ENCODE data around the gene IKBKG. TPM values are rescaled to one million over a fixed set of nuclear protein-coding genes. Genes with fewer than 3 reads are reported as not detected.
"Not testable (repeated sequence)": the region's sequence is repeated elsewhere in the genome, so short reads cannot be mapped to it uniquely, and the experiment has no call there.

IKBKG gene, protein sequence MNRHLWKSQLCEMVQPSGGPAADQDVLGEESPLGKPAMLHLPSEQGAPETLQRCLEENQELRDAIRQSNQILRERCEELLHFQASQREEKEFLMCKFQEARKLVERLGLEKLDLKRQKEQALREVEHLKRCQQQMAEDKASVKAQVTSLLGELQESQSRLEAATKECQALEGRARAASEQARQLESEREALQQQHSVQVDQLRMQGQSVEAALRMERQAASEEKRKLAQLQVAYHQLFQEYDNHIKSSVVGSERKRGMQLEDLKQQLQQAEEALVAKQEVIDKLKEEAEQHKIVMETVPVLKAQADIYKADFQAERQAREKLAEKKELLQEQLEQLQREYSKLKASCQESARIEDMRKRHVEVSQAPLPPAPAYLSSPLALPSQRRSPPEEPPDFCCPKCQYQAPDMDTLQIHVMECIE
- total RNA-seq: 69.0 TPM

DNA sequence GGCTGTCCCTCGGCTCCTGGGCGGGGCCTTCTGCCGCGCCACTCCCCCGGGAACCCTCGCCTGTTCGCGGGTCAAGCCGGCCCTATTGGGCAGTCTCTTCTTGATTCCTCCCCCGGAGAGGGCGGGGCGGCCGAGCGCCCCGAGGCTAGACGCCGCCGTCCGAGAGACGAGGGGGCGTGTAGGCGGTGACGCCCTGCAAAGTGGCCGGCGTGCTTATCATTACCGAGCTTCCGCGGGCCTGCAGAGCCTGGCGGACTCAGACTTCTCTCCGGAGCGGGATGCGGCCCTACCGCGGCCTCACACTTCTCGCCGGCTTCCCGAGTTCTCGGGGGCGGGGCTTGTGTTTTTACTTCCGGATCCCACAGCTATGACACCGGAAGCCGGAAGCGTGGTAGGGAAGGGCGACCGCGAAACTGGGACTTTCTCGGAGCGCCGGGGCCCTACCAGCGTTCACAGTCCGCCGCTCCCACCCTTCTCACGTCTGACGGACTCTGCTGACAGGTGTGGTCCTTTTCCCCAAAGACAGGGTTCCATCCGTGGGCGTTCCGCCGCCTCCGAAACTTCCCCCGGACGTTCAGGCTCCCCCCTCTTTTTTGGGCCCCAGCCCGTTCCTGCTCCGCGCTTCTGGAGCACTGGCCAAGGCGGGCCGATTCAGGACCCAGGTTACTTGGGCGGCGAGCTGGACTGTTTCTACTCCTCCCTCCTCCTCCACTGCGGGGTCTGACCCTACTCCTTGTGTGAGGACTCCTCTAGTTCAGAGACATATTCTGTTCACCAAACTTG lies at the start of gene IKBKG:
Gene IKBKG (plus strand): TSS at position 376 of the 783 bp plus-strand sequence. CDS start 4,383 bp downstream, outside the sequence.
- ATAC-seq: peak; percentile 81
- DNase-seq (ENCODE audit: low spot score): peak; percentile 82

DNA sequence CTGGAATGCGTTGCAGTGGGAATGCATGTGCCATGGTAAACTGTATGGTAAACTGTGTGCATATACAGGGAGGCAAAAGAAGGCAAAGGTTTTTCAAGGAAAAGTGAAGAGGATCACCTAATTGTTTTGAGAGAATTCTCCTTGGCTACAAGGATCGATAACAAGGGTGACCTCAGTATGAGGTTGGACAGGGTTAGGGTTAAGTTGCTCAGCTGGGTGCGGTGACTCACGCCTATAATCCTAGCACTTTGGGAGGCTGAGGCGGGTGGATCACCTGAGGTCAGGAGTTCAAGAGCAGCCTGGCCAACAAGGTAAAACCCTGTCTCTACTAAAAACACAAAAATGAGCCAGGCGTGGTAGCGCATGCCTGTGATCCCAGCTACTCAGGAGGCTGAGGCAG lies 46.0 kb upstream of the IKBKG start:
- ATAC-seq; DNase-seq (ENCODE audit: low spot score): not testable (repeated sequence)

DNA sequence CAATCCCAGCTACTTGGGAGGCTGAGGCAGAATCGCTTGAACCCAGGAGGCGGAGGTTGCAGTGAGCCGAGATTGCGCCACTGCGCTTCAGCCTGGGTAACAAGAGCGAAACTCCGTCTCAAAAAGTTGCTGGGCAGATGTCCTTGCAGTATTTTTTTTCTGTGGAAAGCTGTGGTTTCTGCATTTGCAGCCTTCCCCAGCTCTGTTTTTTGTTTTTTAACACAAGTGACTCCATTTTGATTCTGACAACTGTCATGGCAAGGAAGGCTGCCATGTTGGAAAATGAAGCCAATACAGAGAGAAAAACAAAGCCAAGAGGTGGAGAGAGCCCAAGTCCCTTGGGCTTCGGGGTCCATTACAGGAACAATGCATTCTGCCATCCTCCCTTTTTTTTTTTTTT lies 45.3 kb upstream of the IKBKG start:
- ATAC-seq (no peak), DNase-seq (ENCODE audit: low spot score) (no peak)

DNA sequence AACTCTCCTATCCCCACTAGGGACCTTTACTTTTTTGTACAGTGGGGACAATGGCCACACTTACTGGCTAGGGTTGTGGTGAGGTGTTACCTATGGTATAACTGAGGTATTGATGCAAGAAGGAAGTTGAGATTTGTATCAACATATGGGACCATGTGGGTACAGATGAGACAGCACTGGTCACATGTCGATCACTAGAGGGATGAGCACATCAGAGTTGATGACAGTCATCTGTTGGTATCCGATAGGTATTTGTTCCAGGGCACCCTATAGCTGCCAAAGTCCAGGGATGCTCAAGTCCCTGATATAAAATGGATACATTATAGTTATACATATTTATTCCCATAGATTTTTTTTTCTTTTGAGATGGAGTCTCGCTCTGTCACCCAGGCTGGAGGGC lies 44.4 kb upstream of the IKBKG start:
- DNase-seq (ENCODE audit: low spot score): no peak
- ATAC-seq: no peak

DNA sequence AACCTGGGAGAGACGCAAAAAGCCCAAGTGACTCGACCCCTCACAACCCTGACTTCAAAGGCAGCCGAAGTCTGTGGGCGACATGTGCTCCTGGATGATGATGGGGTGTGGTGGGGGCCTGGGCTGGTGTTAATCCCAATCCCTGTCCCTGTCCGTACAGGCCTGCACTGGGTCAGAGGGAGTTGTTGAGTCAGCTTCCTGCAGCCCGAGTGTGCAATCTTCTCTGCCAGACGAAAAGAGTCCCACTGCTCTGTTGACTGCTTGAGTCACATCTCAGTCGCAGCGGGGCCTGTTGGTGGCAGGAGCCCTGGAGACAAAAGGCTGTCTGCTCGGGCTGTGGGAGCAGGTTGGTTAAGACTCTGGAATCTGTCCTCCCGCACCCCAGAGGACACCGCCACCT lies 41.7 kb upstream of the IKBKG start:
- no peak for DNase-seq (ENCODE audit: low spot score)
- ATAC-seq: no peak

DNA sequence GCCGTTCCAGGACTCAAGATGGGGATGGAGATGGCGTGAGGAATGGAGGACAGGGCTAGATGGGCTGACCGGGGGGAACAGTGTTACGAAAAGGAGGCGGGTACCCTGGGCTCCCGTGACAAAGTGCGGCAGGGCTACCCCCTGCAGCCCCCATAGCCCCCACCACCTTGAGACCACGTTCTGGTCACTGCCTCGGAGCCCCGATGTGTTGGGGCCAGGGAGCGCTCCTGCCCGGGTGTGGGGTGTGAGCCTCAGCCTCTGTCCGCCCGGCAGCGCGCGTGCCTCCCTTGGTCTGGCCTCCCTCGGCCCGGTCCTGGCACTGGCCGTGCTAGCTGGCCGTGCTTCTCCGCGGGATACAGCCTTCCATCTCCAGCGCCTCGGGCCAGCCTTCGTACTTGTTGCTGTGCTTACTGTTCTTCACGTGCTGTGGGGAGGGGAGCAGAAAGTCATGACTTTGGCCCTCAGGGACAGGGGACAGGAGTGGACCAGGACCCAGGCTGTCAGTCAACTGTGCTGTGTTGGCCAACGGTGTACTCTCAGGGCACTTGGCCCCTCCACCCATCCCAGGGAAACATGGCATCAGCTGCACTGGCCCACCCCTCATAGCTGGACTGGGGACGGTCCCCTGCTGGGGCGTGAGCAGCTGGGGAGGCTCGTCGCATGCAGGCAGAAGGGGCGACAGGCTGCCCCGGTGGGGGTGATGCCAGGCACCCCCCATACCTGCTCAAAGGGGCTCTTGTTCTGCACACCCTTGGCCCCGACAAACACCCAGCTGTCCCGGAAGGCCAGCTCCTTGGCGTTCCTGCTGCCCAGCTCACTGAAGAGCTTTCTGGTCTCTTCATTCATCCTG lies 40.7 kb upstream of the IKBKG start:
- DNase-seq (ENCODE audit: low spot score) (no peak), ATAC-seq (no peak)

DNA sequence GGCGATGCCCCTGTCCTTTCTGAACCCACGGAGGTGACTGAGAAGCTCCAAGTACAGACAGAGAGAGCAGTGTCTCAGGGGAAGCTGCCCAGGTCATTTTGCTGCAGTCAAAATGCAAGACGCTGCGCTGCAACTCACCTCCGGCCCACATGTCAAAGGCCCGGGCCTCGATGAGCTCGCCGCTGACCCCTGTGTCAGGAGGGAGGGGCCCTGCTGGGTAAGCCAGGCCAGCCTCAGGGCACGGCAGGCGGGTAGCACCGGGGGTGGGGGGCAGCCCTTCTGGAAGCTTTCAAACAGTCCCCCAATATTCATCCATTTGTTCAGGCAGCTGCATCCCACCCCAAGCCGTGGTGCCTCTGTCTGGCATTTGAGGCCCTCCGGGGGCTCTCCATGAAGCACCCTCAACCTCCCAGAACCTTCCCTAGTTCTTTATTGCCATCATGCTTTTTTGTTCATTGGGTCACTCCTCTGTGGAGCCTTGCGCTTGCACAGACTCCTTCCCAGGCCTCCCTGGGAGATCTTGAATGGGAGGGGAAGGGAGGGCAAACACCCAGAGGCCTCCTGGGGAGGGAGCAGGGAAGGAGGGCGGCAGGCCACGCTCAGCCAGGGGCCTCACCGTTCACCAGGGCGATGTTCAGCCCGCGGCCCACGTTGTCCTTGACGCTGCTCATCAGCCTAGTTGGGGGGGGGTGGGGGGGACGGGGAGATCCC lies 39.6 kb upstream of the IKBKG start:
- ATAC-seq (no peak), DNase-seq (ENCODE audit: low spot score) (no peak)

DNA sequence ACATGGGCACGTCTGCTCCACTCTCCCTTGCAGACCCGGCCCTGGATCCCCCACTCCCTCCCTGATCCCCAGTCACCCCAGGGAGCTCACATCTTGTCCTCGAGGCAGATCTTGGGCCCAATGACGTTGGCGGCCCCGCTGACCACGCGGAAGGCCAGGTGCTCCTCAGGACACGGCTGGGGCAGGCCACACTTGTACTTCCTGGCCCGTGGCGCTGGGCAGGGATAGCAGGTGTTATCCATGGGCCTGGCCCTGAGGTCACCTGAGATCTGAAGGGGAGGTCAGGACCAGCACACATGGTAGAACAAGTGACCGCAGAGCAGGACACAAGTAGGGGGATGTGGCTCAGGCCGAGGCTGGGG lies 39.1 kb upstream of the IKBKG start:
- no peak for DNase-seq (ENCODE audit: low spot score)
- ATAC-seq: no peak

DNA sequence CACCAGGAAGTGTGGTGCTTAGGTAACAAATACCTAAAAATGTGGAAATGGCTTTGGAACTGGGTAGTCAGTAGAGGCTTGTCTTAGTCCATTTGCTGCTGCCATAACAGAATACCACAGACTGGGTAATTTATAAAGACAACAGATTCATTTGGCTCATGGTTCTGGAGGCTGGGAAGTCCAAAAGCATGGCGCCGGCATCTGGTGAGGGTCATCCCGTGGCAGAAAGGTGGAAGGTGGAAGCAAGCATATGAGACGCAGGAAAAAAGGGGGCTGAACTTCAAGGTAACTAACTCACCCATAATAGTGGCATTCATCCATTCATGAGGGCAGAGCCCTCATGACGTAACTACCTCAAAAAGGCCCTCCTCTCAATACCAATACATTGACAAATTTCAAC lies 38.0 kb upstream of the IKBKG start:
- no peak for DNase-seq (ENCODE audit: low spot score)
- ATAC-seq: no peak

DNA sequence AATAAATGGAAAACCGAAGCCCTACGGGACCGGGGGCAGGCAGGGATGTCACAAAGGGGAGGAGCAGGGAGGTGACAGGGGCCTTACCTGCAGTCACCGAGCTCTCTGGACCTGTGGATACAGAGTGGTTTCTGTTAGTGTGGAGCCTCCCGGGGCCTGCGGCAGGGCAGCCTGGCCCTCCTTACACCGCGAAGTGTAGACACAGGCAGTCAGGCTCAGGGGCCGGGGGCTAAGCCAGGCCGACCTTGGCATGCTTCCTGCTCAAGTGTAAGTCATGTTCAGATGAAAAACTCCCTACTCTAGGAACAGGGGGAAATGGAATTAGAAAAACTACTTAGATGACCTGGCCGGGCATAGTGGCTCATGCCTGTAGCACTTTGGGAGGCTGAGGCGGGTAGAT lies 35.7 kb upstream of the IKBKG start:
- no peak for ATAC-seq
- no peak for DNase-seq (ENCODE audit: low spot score)

DNA sequence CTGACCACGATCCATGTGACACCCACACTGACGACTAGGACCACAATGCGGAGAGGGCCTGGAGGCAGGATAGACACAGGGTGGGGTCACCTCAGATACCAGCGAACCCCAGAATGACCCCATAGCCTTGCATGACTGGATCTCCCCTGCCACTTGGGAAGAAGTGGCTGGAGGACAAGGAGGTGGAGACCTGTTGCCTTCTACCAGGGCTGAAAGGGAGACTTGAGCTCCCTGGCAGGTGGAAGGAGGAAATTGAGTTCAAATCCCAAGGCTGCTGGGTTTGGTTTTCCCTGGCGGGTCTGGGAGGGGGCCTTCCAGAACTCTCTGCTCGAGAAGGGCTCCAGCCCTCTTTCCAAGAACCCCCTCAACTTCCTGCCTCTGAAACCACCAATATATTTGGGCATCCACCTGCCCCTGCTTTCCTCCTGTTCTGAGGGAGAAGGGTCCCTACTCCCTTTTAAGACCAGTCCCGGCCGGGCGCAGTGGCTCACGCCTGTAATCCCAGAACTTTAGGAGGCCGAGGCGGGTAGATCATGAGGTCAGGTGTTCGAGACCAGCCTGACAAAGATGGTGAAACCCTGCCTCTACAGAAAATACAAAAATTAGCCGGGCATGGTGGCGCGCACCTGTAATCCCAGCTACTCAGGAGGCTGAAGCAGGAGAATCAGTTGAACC lies 34.4 kb upstream of the IKBKG start:
- DNase-seq (ENCODE audit: low spot score): no peak

DNA sequence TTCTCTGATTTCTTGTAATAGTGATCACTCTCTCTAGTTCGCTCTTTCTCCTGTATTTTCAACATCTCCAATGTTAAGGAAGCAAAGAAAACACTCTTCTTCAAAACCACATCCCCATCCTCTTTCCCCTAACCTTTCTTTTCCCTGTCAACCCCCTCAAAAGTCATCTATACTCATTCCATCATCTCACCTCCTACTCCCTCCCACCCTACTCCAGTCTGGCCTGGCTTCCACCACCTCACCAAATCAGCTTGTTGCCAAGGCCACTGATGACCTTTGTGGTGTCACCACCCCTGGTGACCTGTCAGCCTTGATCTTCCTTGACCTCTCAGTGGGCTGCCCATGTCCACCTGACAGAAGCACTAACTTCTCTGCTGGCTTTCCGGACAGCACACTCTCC lies 33.7 kb upstream of the IKBKG start:
- no peak for ATAC-seq
- DNase-seq (ENCODE audit: low spot score): no peak

More for the DNA sequence above, 34.4 kb upstream of the IKBKG start:
- ATAC-seq: no peak

DNA sequence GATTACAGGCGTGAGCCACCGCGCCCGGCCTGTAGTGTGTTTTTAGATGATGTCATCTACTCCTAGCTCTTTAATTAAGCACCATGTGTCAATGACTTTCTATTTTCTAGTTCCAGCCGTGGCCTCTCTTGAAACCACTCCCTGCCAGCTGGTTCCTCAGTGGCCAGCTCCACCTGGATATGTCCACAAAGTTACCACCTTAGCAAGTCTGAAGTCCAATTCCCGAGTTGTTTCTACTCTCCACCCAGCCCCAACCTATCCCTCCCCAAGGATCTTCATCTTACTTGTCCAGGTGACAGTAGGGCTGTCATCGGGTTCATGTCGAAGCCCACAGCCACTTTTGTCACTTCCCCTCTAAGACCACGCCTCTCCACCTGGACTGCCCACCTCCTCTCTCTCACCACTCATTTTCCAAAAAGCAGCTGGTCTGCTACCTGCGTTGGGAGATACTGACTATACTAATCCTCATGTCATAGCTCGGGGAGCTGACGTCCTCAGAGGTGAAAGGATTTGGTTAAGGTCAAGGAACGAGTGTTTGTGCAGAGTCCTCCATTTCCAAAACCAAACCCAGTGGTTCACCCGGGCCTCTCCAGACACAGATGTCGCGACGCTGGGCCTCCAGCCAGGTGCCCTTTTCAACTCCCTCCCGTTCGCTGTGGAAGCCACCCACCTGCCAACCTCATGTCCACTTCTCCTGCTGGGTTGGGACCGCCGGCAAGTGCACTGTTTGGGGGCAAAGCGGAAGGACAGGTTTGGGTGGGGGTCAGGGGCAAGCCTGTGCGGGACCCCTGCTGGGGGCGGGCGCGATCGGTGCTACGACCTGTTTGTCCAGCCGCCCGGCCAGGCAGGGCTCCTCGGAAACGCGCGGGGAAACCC lies 32.1 kb upstream of the IKBKG start:
- DNase-seq (ENCODE audit: low spot score): peak; percentile 68
- ATAC-seq: peak; percentile 48

DNA sequence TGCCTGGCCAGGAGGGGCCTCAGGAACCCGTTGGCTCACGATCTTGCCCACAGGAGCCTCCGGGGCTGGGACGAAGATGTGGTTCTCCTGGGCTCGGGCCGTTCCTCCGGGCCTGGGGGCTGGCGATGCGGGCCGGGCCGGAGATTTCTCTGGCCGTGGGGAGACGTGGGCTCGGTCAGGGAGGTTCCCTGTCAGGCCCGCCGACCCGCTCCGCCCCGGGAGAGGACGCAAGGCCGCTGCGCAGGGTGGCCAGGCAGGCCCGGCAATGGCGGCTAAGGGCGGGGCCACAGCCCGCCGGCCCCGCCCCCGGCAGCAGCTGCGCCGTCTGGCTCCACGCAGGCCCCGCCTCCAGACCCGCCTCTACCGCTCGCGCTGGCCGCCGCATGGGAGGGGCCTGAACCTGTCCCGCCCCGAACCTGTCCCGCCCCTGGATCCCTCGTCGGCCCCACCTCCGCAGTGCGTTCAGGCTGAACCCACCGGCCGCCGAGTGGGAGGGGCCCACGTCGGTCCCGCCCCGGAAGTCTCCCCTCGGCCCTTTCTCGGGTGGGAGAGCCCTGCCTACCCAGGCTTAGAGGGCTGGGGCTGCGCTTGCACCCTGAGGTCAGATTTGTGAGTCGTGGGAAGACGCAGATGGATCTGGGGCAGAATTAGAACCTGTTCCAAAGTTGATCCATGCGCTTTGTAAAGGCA lies 31.3 kb upstream of the IKBKG start, which contains the start of gene FAM3A:
Gene FAM3A (minus strand): TSS at position 267 of the 690 bp plus-strand sequence. CDS start 460 bp downstream, outside the sequence.
- peak; percentile 94 for DNase-seq (ENCODE audit: low spot score)
- ATAC-seq: peak; percentile 91

DNA sequence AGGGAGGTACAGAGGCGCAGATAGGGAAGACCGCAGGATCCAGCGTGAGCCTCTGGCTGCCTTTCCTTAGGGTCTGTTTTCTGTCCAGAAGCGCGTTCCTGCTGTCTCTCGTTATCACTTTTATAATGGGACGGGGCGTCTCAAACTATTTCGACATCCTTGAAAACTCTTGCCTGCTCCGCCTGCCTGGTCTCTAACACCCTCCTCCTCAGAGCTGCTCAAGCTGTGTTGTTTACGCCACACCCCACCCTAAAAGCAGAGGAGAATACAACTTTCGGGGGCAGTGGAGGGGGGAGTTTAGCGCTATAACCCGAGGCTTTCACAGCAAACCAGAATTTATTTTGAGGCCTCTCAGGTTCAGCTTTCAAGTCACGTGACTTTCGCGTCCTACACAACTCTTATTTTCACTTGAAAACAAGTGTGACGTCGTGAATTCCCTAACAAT lies 30.7 kb upstream of the IKBKG start:
- ATAC-seq (no peak), DNase-seq (ENCODE audit: low spot score) (no peak)

DNA sequence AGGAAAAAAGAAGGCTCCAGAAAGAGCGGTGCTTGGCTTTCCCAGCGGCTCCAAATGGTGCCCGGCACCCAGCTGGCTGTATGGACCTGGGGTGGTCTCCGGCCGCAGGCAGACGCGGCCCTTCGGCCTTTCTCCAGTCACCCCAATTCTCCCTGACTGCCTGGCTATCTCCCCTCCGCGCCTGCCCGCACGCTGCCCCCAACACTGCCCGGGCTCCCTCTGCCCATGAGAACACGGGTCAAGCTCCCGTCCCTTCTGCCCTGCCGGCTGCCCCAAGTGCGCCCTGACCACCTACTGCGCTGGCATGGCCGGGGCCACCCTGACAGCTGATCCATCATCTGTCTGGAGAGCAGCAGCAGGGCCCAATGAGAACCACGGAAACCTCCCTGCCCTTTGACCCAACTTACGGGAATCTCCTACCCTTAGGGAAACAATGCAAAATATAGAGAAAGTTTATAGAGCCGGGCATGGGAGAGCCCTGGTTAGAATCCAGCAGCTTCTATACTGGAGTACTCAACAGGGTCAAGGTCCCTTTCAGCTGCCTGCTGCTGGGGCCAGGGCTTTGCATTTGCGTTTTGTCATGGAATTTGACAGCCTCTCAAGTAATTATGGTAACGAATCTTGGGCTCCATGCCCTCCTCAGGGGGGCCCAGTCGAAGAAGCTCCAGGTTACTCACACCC lies 30.2 kb upstream of the IKBKG start:
- ATAC-seq (peak; percentile 19), DNase-seq (ENCODE audit: low spot score) (no peak)

DNA sequence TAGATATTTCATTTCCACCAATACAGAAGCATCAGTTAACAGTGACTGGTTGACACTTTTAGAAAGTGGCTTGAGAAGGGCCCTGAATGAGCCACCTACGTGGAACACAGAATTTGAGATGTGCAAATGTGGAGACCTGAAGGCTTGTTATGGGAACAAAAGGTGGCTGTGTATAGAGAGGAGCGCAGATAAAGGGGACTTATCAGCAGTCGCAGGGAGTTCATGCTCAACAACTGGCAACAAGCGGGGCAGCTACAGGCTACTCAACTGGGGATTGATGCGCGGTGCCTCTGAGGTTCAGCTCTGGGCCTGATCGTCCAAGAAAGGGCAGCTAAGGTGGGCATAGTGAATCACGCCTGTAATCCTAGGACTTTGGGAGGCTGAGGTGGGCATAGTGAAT lies 28.0 kb upstream of the IKBKG start:
- no peak for DNase-seq (ENCODE audit: low spot score)
- no peak for ATAC-seq

All from left lobe of liver (tissue), 2 donors.